GM12872 (cell line): Measurements from ENCODE around the gene EOMES.

Experiments used
- TF ChIP-seq, protein P1 (sequence below): IDR thresholded peaks from 3 replicates; pipeline ENCODE4 v1.5.1; 2011; ENCODE audit warnings: low read depth, mild to moderate bottlenecking, low read length, moderate library complexity; ENCODE audit not compliant: insufficient read depth

The EOMES gene

DNA sequence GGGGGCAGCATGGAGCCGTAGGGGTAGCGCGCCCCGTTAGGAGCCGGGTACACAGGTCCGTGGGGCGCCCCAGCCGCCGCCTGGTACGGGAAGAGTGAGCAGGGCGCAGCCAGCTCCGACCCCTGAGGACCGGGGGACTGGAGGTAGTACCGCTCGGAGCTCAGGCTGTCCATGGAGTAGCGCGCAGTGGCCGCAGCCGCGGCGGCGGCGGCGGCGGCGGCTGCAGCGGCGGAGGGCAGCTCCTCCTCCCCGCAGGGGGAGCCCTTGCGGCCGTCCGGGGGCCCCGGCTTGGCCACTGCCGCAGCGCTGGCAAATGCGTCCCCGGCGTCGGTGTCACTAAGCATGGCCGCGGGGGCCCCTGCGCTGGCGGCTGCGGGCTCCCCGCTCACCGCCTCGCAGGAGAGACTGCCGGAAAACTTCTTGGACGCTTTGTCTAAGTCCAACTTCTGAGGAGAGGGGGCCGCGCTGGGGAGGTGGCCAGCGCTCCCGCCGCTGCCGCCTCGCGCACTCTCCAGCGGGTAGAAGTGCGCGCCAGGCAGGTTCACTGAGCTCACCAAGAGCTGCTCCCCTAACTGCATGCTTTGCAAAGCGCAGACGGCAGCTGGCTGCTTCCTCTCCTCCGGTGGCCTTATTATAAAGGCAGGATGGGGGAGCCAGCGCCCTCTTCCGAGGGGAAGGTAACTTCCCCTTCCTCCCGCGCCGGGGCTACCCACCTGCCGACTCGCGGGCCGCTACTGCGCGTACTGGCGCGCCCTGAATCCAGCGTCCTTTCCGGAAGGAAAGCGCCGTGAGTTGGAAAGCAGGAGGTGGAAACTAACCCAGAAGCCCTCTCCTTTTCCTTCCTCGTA is at the start of gene EOMES:
EOMES (minus strand) TSS at position 607 of the 848 bp plus-strand sequence; CDS start at position 578, 29 bp downstream.
- TF ChIP-seq, protein P1, sequence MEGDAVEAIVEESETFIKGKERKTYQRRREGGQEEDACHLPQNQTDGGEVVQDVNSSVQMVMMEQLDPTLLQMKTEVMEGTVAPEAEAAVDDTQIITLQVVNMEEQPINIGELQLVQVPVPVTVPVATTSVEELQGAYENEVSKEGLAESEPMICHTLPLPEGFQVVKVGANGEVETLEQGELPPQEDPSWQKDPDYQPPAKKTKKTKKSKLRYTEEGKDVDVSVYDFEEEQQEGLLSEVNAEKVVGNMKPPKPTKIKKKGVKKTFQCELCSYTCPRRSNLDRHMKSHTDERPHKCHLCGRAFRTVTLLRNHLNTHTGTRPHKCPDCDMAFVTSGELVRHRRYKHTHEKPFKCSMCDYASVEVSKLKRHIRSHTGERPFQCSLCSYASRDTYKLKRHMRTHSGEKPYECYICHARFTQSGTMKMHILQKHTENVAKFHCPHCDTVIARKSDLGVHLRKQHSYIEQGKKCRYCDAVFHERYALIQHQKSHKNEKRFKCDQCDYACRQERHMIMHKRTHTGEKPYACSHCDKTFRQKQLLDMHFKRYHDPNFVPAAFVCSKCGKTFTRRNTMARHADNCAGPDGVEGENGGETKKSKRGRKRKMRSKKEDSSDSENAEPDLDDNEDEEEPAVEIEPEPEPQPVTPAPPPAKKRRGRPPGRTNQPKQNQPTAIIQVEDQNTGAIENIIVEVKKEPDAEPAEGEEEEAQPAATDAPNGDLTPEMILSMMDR = peak; percentile 42; the same call in 2 of the 3 replicates

DNA sequence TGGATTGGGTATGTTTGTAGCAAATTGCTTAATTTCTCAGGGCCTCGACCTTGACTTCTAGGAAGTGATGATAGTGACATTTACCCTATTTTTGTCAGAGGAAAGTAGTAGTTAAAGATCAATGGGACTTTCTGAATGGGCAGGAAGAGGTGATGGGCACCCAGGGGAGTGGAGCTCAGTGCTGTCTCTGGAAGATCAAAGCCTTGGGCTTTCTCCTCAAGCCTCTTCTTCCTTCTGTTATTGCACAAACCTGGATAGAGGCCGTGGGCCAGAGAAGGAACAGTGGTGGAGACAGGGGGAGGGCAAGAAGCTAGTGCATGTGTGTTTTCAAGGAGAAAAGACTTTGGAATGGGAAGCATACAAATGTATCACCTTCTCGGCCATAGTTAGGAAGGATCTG is 44.9 kb upstream of the EOMES start:
- TF ChIP-seq, protein P1 = no peak

GRCh38 chr3:27758083-27758482 is 36.0 kb upstream of the EOMES start:
- TF ChIP-seq, protein P1 = no peak

DNA sequence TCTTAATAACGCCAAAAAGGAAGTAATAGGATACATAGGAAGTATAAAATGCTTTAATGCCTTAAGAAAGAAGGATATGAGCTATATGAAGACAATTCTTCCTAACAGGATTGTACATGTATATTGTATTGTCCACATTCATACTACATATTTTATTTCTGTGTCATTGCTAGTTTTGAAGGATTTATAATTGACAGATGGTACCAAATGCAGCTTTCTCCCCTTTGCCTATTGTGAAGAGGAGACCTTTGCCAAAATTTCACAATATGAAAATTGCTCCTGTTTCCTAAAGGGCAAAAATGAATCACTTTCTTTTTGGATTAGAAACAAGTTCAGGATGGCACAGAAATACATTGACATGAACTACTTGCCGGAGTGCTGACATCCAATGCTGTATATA is 34.8 kb upstream of the EOMES start:
- TF ChIP-seq, protein P1 = no peak

GRCh38 chr3:27752926-27753325 is 30.8 kb upstream of the EOMES start:
- TF ChIP-seq, protein P1 = no peak

GRCh38 chr3:27749643-27750042 is 27.5 kb upstream of the EOMES start:
- TF ChIP-seq, protein P1 = no peak

- TF ChIP-seq, protein P1 = no peak
Measured at GRCh38 chr3:27746838-27747237, 24.7 kb upstream of the EOMES start.
